Tibial nerve (tissue), 4 donors: ENCODE measurements around the gene PCBP3.

Experiments used
- CTCF ChIP-seq, 5 experiments: fragments of 200-600 bp in 3 of 5; fragments of 450-650 bp in 2 of 5; sonication (generic) in 3 of 5; IDR thresholded peaks; one replicate each; pipeline ENCODE4 v1.5.1; 2016 to 2019; ENCODE audit warnings: antibody characterized with exemption in 5 of 5, mild to moderate bottlenecking in 3 of 5, moderate library complexity in 2 of 5
- EP300 ChIP-seq, 2 donors: sonication (generic); formaldehyde crosslinking; IDR thresholded peaks; one replicate each; pipeline ENCODE4 v1.6.1; 2017; ENCODE audit warnings: antibody characterized with exemption in 2 of 2, mild to moderate bottlenecking in 1 of 2
- POLR2A ChIP-seq, 2 donors: fragments of 450-650 bp; IDR thresholded peaks; one replicate each; pipeline ENCODE4 v1.6.1; 2017; ENCODE audit warnings: antibody characterized with exemption in 2 of 2, mild to moderate bottlenecking in 2 of 2, moderate library complexity in 2 of 2

GRCh38 chr21:45827302-45827692 lies 183.8 kb downstream of the PCBP3 start:
- TF ChIP-seq CTCF (IDR thresholded peaks at IDR 0.05) (no peak), POLR2A (IDR thresholded peaks at IDR 0.05) (no peak), EP300 (IDR thresholded peaks at IDR 0.05) (no peak)
